Hepatocyte (in vitro differentiated cells): Measurements from ENCODE around the gene SLC39A13. TPM values are rescaled to one million over a fixed set of nuclear protein-coding genes. Genes with fewer than 3 reads are reported as not detected.

Source experiments
- DNase-seq: peaks from one replicate; pipeline ENCODE4 v3.0.0-alpha.2; 2016; ENCODE audit warnings: low spot score
- H2AFZ ChIP-seq: fragments of 200-600 bp; sonication (generic); 2 replicates; pipeline ENCODE4 v1.6.0; 2016; ENCODE audit warnings: antibody characterized with exemption, mild to moderate bottlenecking
- H3K27ac ChIP-seq: fragments of 200-600 bp; sonication (generic); 2 replicates; pipeline ENCODE4 v1.5.1; 2016; ENCODE audit warnings: mild to moderate bottlenecking
- H3K27me3 ChIP-seq: fragments of 200-600 bp; sonication (generic); 2 replicates; pipeline ENCODE4 v1.6.1; 2016
- H3K36me3 ChIP-seq: fragments of 200-600 bp; sonication (generic); replicated peaks from 2 replicates; pipeline ENCODE4 v1.5.1; 2016; ENCODE audit warnings: low read depth; ENCODE audit not compliant: insufficient read depth
- H3K4me1 ChIP-seq: fragments of 200-600 bp; sonication (generic); 2 replicates; pipeline ENCODE4 v1.5.1; 2016; ENCODE audit warnings: mild to moderate bottlenecking, moderate library complexity; ENCODE audit not compliant: insufficient read depth
- H3K4me2 ChIP-seq: fragments of 200-600 bp; sonication (generic); 2 replicates; pipeline ENCODE4 v1.6.0; 2016
- H3K4me3 ChIP-seq: fragments of 200-600 bp; sonication (generic); 2 replicates; pipeline ENCODE4 v1.5.1; 2016; ENCODE audit warnings: mild to moderate bottlenecking
- H3K79me2 ChIP-seq: fragments of 200-600 bp; sonication (generic); 2 replicates; pipeline ENCODE4 v1.6.0; 2017; ENCODE audit warnings: mild to moderate bottlenecking
- H3K9me2 ChIP-seq: fragments of 200-600 bp; sonication (generic); replicated peaks from 2 replicates; pipeline ENCODE4 v1.6.0; 2017; ENCODE audit warnings: mild to moderate bottlenecking; ENCODE audit not compliant: insufficient read depth
- H3K9me3 ChIP-seq: fragments of 200-600 bp; sonication (generic); 2 replicates; pipeline ENCODE4 v1.5.1; 2016; ENCODE audit warnings: low read depth, mild to moderate bottlenecking
- H4K20me1 ChIP-seq: fragments of 200-600 bp; sonication (generic); 2 replicates; pipeline ENCODE4 v1.6.0; 2016; ENCODE audit warnings: mild to moderate bottlenecking; ENCODE audit not compliant: insufficient read depth, poor library complexity, severe bottlenecking
- CTCF ChIP-seq: fragments of 200-600 bp; sonication (generic); IDR thresholded peaks from 2 replicates; pipeline ENCODE4 v1.5.1; 2016; ENCODE audit warnings: antibody characterized with exemption, mild to moderate bottlenecking; ENCODE audit not compliant: poor library complexity
- EZH2 ChIP-seq: fragments of 200-600 bp; sonication (generic); IDR thresholded peaks from 2 replicates; pipeline ENCODE4 v1.6.1; 2016; ENCODE audit warnings: antibody characterized with exemption, mild to moderate bottlenecking, borderline replicate concordance
- EZH2phosphoT487 ChIP-seq: fragments of 200-600 bp; sonication (generic); IDR thresholded peaks from one replicate; pipeline ENCODE4 v1.6.1; 2018; ENCODE audit warnings: antibody characterized with exemption, mild to moderate bottlenecking, low read depth, moderate library complexity; ENCODE audit not compliant: unreplicated experiment, severe bottlenecking
- WGBS: methylation state at CpG from one replicate; pipeline ENCODE4 v1.1.6; 2016; ENCODE audit warnings: low lambda C conversion rate; ENCODE audit errors: missing lambda C conversion rate; 5-methylcytosine and 5-hydroxymethylcytosine counted together
- polyA plus RNA-seq: library from polyadenylated mRNA; unstranded; fragments of >200 nt; fragmentation: Nextera tagmentation; extraction: Ambion mirVana; gene quantifications from 2 replicates; pipeline ENCODE4 v1.2.1, GENCODE V29; 2016
- total RNA-seq: library from RNA; depleted of rRNA; stranded (reverse); fragments of >200 nt; gene quantifications from 2 replicates; pipeline ENCODE4 v1.2.3, GENCODE V29; 2014

Gene SLC39A13
- total and polyA plus RNA-seq, 2 experiments from 2014 or later: 72.3 to 118 TPM

GRCh38 chr11:47400768-47401279 lies 7.6 kb upstream of the SLC39A13 start:
- no peak for TF ChIP-seq CTCF
- no peak for TF ChIP-seq EZH2phosphoT487
- peak; percentile 12 for TF ChIP-seq EZH2
- Histone ChIP-seq H3K9me2 (no peaks in the 10 kb centered on the region), H3K79me2 (no peaks in the 10 kb centered on the region), H4K20me1 (no peaks in the 10 kb centered on the region), H3K27me3 (no peaks in the 10 kb centered on the region), H3K4me1 (peaks cover 6% of the 10 kb centered on the region), H3K4me2 (peak overlapping the region; percentile 98), H2AFZ (peak overlapping the region; percentile 92), H3K36me3 (no peaks in the 10 kb centered on the region), H3K27ac (peak overlapping the region; percentile 84), H3K4me3 (peak overlapping the region; percentile 40), H3K9me3 (no peaks in the 10 kb centered on the region)
- no peak for DNase-seq
- whole genome bisulfite sequencing: 29% methylated on average over 8 of the region's 8 CpGs

GRCh38 chr11:47403135-47403534 lies 5.3 kb upstream of the SLC39A13 start:
- no peak overlapping the region for H3K27ac ChIP-seq
- no peak overlapping the region for H2AFZ ChIP-seq
- 63% methylated on average over 4 of the region's 4 CpGs for WGBS

DNA sequence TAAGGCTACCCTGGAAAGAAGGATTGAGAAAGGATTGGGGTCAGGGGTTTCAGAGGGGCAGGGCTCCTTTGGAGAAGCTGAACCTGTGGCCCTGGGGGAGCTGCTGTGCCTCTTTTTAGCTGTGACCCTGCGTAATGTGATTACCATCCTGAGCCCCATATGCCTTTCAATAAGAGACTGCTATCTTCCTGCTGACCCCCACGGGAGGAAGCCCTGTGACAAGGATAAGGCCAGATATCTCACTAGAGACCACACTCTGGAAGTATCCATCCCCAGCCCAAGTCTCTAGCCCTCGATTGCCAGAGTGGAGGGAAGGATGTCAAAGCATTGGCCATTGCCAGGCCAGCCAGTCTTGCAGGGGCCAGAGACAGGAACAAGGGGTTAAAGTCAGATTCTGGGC lies 4.8 kb upstream of the SLC39A13 start:
- Histone ChIP-seq H3K36me3 (no peaks in the 10 kb centered on the region), H2AFZ (no peak overlapping the region), H3K27ac (no peak overlapping the region), H3K4me3 (no peak overlapping the region), H3K9me3 (no peaks in the 10 kb centered on the region), H3K4me2 (no peak overlapping the region), H3K79me2 (no peaks in the 10 kb centered on the region), H3K4me1 (peaks cover 16% of the 10 kb centered on the region), H3K9me2 (no peaks in the 10 kb centered on the region), H3K27me3 (no peaks in the 10 kb centered on the region), H4K20me1 (no peaks in the 10 kb centered on the region)
- no peak for TF ChIP-seq EZH2
- no peak for TF ChIP-seq CTCF
- TF ChIP-seq EZH2phosphoT487: no peak
- no peak for DNase-seq
- WGBS: 66% methylated on average over 3 of the region's 3 CpGs

More at GRCh38 chr11:47403135-47403534, 5.3 kb upstream of the SLC39A13 start:
- Histone ChIP-seq H3K36me3 (no peaks in the 10 kb centered on the region), H3K79me2 (no peaks in the 10 kb centered on the region), H3K9me3 (no peaks in the 10 kb centered on the region), H3K27me3 (no peaks in the 10 kb centered on the region), H4K20me1 (no peaks in the 10 kb centered on the region), H3K4me3 (no peak overlapping the region), H3K4me1 (peaks cover 16% of the 10 kb centered on the region), H3K4me2 (no peak overlapping the region), H3K9me2 (no peaks in the 10 kb centered on the region)
- no peak for TF ChIP-seq EZH2phosphoT487
- TF ChIP-seq EZH2: no peak
- TF ChIP-seq CTCF: no peak
- no peak for DNase-seq
